Tibial nerve (tissue), 4 donors: ENCODE measurements around the gene GPC5.

Source experiments
- EP300 ChIP-seq, 2 donors: sonication (generic); formaldehyde crosslinking; IDR thresholded peaks; one replicate each; pipeline ENCODE4 v1.6.1; 2017; ENCODE audit warnings: antibody characterized with exemption in 2 of 2, mild to moderate bottlenecking in 1 of 2
- POLR2A ChIP-seq, 2 donors: fragments of 450-650 bp; IDR thresholded peaks; one replicate each; pipeline ENCODE4 v1.6.1; 2017; ENCODE audit warnings: antibody characterized with exemption in 2 of 2, mild to moderate bottlenecking in 2 of 2, moderate library complexity in 2 of 2
- TF ChIP-seq, protein P1 (sequence below), 5 experiments: fragments of 200-600 bp in 3 of 5; fragments of 450-650 bp in 2 of 5; sonication (generic) in 3 of 5; IDR thresholded peaks; one replicate each; pipeline ENCODE4 v1.5.1; 2016 to 2019; ENCODE audit warnings: antibody characterized with exemption in 5 of 5, mild to moderate bottlenecking in 3 of 5, moderate library complexity in 2 of 5

- TF ChIP-seq, protein P1, sequence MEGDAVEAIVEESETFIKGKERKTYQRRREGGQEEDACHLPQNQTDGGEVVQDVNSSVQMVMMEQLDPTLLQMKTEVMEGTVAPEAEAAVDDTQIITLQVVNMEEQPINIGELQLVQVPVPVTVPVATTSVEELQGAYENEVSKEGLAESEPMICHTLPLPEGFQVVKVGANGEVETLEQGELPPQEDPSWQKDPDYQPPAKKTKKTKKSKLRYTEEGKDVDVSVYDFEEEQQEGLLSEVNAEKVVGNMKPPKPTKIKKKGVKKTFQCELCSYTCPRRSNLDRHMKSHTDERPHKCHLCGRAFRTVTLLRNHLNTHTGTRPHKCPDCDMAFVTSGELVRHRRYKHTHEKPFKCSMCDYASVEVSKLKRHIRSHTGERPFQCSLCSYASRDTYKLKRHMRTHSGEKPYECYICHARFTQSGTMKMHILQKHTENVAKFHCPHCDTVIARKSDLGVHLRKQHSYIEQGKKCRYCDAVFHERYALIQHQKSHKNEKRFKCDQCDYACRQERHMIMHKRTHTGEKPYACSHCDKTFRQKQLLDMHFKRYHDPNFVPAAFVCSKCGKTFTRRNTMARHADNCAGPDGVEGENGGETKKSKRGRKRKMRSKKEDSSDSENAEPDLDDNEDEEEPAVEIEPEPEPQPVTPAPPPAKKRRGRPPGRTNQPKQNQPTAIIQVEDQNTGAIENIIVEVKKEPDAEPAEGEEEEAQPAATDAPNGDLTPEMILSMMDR (IDR thresholded peaks at IDR 0.05): no peak
- TF ChIP-seq POLR2A (IDR thresholded peaks at IDR 0.05) (no peak), EP300 (IDR thresholded peaks at IDR 0.05) (no peak)
Measured at GRCh38 chr13:92412996-92413395, 1014.6 kb downstream of the GPC5 start.
